DMS153 (cell line): ENCODE data around the gene DDI2.
A peak's percentile ranks its signal among the peaks of the same experiment; 100 is the strongest.

Experiments used
- DNase-seq: peaks from one replicate; lab custom pipeline; 2025; lab: John Stamatoyannopoulos, UW

DDI2 gene

DNA sequence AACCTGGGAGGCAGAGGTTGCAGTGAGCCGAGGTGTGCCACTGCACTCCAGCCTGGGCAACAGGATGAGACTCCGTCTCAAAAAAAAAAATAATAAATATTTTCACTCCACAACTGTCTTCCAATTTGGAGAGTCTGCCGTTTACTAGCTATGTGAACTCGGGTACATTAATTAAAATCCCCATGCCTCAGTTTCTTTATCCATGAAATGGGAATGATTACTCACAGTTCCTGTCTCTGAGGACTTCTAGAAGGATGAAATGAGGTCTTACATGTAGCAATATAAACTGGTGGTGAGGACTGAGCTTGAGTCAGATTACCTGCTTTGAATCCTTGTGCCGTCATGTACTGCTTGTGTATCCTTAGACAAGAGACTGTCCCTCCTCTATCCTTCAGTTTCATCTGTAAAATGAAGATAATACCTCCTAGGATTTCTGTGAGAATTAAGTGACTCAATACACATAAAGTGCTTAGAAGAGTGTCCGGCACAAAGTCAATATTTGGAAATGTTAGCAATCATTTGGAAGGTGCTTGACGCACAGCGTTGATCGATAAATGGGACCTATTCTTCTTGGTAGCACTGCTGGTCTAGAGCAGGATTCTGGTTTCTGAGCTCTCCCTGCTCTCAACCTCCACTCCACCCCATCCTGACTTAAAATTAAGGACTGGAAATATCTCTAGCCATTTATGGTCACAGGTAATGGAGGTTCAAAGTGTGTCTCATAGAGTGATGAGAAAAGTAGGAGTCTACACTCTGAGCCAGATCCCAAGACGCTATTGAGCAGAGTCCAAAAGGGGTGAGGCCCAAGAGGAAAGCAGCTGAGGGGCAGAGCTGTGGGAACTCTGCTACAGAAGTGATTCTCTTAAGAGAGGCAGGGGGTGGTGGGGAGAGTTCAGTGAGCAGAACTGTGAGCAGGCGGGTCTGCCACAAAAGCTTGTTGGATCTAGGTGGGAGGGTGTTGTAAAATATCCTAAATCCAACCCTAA lies 11.6 kb upstream of the DDI2 start:
- no peak for DNase-seq

- DNase-seq, result no peak
Measured at GRCh38 chr1:15609631-15610030, 7.6 kb upstream of the DDI2 start.

- DNase-seq, result peak; percentile 97
Measured at GRCh38 chr1:15610167-15610566, 7.1 kb upstream of the DDI2 start.

GRCh38 chr1:15616373-15617172 lies 685 bp upstream of the DDI2 start:
- no peak for DNase-seq

DNA sequence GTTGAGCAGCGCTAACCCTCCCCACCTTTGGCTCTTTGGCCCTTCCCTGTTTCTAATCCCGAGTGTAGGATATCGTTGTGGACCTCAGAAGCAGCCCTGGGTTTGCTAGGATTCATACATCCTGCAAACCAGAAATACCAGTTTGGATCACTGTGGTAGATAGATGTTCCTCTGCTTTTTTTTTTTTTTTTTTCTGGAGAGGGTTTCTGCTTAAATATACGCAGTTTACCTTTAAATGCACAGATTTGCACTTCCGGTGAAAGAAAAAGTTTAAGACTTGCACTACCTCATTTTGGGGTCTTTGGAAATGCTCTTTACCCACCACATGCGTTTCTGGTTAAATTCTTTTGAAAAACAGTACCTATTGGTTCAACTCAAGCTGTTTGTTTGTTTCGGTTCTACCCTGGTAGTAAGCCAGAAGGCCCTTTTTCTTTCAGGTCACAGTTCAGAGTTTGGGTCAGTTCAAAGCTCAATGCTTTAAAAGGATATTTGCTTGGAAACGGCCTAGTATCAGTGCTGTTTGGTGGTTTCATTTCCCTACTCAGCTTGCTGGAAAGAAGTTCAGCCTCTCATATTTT lies 908 bp downstream of the DDI2 start:
- no peak for DNase-seq

DNA sequence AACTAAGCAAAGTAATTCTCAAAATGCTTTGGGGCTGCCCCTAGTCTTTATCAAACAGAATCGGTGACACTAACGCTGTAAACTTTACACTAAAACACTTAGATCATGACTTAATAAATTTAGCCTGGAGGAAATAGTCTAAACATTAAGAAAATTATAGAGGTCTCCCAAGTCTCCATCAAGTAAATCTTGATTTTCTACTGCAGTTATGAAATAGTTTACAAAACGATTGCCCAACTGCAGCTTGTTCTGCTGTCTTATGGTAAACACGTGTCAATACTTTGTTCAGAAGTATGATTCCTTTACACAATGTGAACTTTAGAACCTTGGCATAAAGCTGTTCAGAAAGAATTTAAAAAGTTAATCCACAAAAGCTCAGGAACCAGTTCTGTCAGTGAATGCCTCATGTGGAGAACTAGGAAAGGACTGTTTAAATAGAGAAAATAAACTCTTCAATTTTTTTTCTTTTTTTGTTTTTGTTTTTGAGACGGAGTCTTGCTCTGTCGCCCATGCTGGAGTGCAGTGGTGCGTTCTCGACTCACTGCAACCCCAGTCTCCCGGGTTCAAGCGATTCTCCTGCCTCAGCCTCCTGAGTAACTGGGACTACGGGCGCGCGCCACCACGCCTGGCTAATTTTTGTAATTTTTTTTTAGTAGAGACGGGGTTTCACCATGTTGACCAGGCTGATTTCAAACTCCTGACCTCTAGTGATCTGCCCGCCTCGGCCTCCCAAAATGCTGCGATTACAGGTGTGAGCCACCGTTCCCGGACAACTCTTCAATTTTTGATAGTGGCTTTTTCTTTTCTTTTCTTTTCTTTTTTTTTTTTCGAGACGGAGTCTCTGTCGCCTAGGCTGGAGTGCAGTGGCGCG lies 1.6 kb downstream of the DDI2 start:
- no peak for DNase-seq

GRCh38 chr1:15620155-15620545 lies 2.9 kb downstream of the DDI2 start:
- no peak for DNase-seq

- no peak for DNase-seq
Measured at GRCh38 chr1:15620902-15621682, 3.8 kb downstream of the DDI2 start.

GRCh38 chr1:15621975-15622374 lies 4.7 kb downstream of the DDI2 start:
- no peak for DNase-seq

GRCh38 chr1:15622712-15623373 lies 5.6 kb downstream of the DDI2 start:
- no peak for DNase-seq

- no peak for DNase-seq
Measured at GRCh38 chr1:15623435-15623834, 6.2 kb downstream of the DDI2 start.

DNA sequence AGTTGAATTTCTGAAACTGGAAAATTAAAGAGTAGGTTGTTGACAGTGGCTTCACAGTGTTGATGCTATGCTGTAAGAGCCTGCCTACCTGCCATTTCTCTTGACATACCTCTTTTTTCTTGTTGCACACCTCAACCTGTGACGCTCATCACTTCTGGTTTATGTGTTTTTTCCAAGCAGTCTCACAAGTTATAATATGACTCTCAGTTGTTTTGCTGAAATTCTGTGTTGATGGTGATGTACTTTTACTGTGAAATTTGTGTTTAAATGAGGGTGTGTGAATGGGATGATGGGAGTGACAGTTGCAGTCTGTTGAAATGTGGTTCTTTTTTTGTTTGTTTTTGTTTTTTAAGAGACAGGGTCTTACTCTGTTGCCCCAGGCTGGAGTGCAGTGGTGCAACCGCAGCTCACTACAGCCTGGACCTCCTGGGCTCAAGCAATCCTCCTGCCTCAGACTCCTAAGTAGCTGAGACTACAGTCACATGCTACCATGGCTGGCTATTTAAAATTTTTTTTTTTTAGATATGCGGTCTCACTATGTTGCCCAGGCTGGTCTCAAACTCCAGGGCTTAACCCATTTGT lies 7.0 kb downstream of the DDI2 start:
- no peak for DNase-seq

GRCh38 chr1:15625056-15625917 lies 8.0 kb downstream of the DDI2 start:
- no peak for DNase-seq

GRCh38 chr1:15626269-15626950 lies 9.2 kb downstream of the DDI2 start:
- no peak for DNase-seq

GRCh38 chr1:15627343-15627988 lies 10.2 kb downstream of the DDI2 start:
- DNase-seq, result no peak

DNA sequence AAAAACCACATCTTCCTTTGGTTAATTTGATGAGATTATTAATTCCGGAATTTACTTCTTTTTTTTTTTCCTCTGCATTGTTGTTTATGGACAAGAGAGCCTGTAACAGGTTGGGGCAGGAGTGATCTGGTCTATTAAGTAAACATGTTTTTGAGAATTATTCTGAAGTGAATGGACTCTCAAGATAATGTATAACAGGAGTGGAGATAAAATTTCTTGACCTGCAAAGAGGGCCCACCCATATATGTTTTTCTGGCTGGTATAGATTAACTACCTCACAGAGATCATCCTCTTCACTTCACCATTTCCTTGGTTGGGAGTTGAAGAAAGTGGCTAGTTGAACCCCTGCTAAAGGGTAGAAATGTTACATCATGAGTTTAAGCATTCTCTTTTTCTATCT lies 10.7 kb downstream of the DDI2 start:
- DNase-seq, result no peak

DNA sequence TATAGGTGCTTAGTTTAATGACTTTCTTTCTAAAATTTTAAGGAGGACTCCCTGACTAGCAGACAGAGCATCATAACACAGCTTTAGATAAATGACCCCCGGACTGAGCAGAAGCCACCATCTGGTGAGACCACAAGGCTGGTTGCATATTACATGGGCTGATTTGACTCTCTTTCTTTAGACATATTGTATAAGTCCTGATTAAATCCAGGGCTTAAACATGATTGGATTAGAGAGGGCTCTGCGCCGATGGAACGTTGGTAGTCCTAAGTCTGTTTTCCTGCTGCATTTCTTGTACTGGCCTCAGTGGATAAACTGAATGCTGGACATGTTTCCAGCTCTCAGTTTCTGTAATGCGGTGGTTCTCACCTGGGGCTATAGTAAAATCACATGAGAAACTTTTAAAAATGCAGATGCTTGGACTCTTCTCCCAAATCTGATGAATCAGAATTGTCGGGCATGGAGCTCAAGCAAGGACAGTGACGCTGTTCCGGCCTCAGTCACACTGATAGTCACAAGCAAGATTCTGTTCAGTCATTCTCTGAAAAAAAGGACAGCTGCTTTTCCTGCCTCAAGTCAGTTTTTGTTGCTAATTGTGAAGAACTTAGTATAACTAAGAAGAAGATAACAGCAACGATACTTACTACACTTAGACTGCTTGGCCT lies 16.6 kb downstream of the DDI2 start:
- DNase-seq, result no peak
